HepG2 (cell line): Measurements from ENCODE around the gene U2AF1L4. TPM values are rescaled to one million over a fixed set of nuclear protein-coding genes. Genes with fewer than 3 reads are reported as not detected.

ENCODE experiments used
- FOXM1 ChIP-seq: sonication (generic); formaldehyde crosslinking; IDR thresholded peaks from 2 replicates; pipeline ENCODE4 v1.5.0; 2020; ENCODE audit warnings: missing genetic modification reagents
- HOXA5 ChIP-seq: sonication (generic); formaldehyde crosslinking; IDR thresholded peaks from 2 replicates; pipeline ENCODE4 v1.4.0; 2020; ENCODE audit warnings: missing genetic modification reagents
- NCOA2 ChIP-seq: sonication (generic); formaldehyde crosslinking; IDR thresholded peaks from 2 replicates; pipeline ENCODE4 v1.8.0; 2022; ENCODE audit warnings: inconsistent platforms
- NFE2 ChIP-seq: sonication (generic); formaldehyde crosslinking; IDR thresholded peaks from 2 replicates; pipeline ENCODE4 v1.4.0; 2020; ENCODE audit warnings: missing genetic modification reagents
- NFKB2 ChIP-seq: sonication (generic); formaldehyde crosslinking; IDR thresholded peaks from 2 replicates; pipeline ENCODE4 v1.4.0; 2020; ENCODE audit warnings: missing genetic modification reagents, borderline replicate concordance
- ONECUT2 ChIP-seq: sonication (generic); formaldehyde crosslinking; IDR thresholded peaks from 2 replicates; pipeline ENCODE4 v1.4.0; 2020; ENCODE audit warnings: missing genetic modification reagents
- SOX6 ChIP-seq, 2 experiments: fragments of 450-650 bp in 1 of 2; sonication (generic) in 1 of 2; formaldehyde crosslinking in 1 of 2; IDR thresholded peaks; 2 replicates each; pipeline versions ENCODE4 v1.4.0 to v1.6.1; 2017 to 2020; ENCODE audit warnings: antibody characterized with exemption in 1 of 2, mild to moderate bottlenecking in 1 of 2, missing genetic modification reagents in 1 of 2
- TCF7L2 ChIP-seq: IDR thresholded peaks from 2 replicates; pipeline ENCODE4 v1.6.1; 2011; ENCODE audit warnings: mild to moderate bottlenecking, low read depth, low read length, moderate library complexity
- ZKSCAN8 ChIP-seq: IDR thresholded peaks from 2 replicates; pipeline ENCODE4 v1.6.1; 2016; ENCODE audit warnings: borderline replicate concordance, missing genetic modification reagents, missing compliant biosample characterization
- ZNF263 ChIP-seq: sonication (generic); formaldehyde crosslinking; IDR thresholded peaks from 2 replicates; pipeline ENCODE4 v1.4.0; 2020; ENCODE audit warnings: missing genetic modification reagents
- ZNF619 ChIP-seq: sonication (generic); formaldehyde crosslinking; IDR thresholded peaks from 2 replicates; pipeline ENCODE4 v1.4.0; 2020; ENCODE audit warnings: mild to moderate bottlenecking, missing genetic modification reagents
- ZNF782 ChIP-seq: sonication (generic); formaldehyde crosslinking; IDR thresholded peaks from 2 replicates; pipeline ENCODE4 v1.4.0; 2020; ENCODE audit warnings: missing genetic modification reagents, mild to moderate bottlenecking, borderline replicate concordance
- ZNF891 ChIP-seq: sonication (generic); formaldehyde crosslinking; IDR thresholded peaks from 2 replicates; pipeline ENCODE4 v1.5.0; 2020; ENCODE audit warnings: mild to moderate bottlenecking, missing genetic modification reagents
- polyA plus RNA-seq, 8 experiments: library from polyadenylated mRNA; depleted of rRNA in 3 of 8; stranded (reverse) in 7 of 8; unstranded in 1 of 8; fragments of >200 nt; fragmentation: Illumina TruSeq in 4 of 8; extraction: Trizol in 4 of 8; gene quantifications; 2 replicates each; pipeline versions ENCODE4 v1.2.1 to v1.2.3, GENCODE V29; 2011 to 2016; ENCODE audit warnings: low read depth in 4 of 8, missing spikeins in 1 of 8, mixed read lengths in 1 of 8; ENCODE audit not compliant: insufficient read depth in 1 of 8
- total RNA-seq, 5 experiments: library from RNA; depleted of rRNA; stranded (reverse); fragments of >200 nt; fragmentation: Illumina TruSeq; extraction: Trizol; gene quantifications; 2 replicates each; pipeline ENCODE4 v1.2.3, GENCODE V29; 2016; ENCODE audit warnings: low read depth in 1 of 5
- TF ChIP-seq, protein P1 (sequence below): sonication (generic); formaldehyde crosslinking; IDR thresholded peaks from 2 replicates; pipeline ENCODE4 v1.9.0; 2021; ENCODE audit warnings: missing genetic modification reagents, borderline replicate concordance
- TF ChIP-seq, protein P2 (sequence below): sonication (generic); formaldehyde crosslinking; IDR thresholded peaks from 2 replicates; pipeline ENCODE4 v1.4.0; 2020; ENCODE audit warnings: missing genetic modification reagents
- TF ChIP-seq, protein P3 (sequence below): IDR thresholded peaks from 2 replicates; pipeline ENCODE4 v1.6.1; 2016
- TF ChIP-seq, protein P4 (sequence below): sonication (generic); formaldehyde crosslinking; IDR thresholded peaks from 2 replicates; pipeline ENCODE4 v1.8.1; 2022; ENCODE audit warnings: mild to moderate bottlenecking, missing genetic modification reagents
- TF ChIP-seq, protein P5 (sequence below), 2 experiments: IDR thresholded peaks; 2 replicates each; pipeline ENCODE4 v1.6.1; 2011 to 2012; ENCODE audit warnings: low read length in 2 of 2, borderline replicate concordance in 1 of 2, low read depth in 1 of 2, mild to moderate bottlenecking in 1 of 2, moderate library complexity in 1 of 2
- TF ChIP-seq, protein P6 (sequence below): sonication (generic); formaldehyde crosslinking; IDR thresholded peaks from 2 replicates; pipeline ENCODE4 v1.4.0; 2020; ENCODE audit warnings: missing genetic modification reagents
- TF ChIP-seq, protein P7 (sequence below): IDR thresholded peaks from 2 replicates; pipeline ENCODE4 v1.6.1; 2012; ENCODE audit warnings: inconsistent platforms

The U2AF1L4 gene
- total and polyA plus RNA-seq, 2 of the 13 experiments (the other 11 are each of a cell fraction or from before 2014, with no cell fraction given), result 7.9 to 15.4 TPM

DNA sequence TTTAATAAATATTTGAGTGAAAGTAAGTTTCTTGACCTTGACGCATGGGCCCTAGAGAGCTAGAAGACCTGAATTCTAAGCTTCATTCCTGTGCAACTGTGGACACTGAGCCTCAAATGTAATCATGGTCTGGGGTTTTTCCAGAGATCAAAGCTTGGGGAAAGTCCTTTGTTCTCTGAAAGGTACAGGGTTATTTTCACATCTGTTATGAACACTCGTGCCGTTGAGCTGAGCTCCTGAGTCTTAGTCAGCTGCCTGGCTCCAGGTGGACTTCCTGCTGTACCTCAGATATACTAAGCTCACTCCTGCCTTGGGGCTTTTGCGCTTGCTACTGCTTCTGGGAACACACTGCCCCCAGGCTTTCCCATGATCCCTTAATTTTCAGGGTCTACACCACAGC, 48.4 kb downstream of the U2AF1L4 start (continued):
- TF ChIP-seq, protein P1, sequence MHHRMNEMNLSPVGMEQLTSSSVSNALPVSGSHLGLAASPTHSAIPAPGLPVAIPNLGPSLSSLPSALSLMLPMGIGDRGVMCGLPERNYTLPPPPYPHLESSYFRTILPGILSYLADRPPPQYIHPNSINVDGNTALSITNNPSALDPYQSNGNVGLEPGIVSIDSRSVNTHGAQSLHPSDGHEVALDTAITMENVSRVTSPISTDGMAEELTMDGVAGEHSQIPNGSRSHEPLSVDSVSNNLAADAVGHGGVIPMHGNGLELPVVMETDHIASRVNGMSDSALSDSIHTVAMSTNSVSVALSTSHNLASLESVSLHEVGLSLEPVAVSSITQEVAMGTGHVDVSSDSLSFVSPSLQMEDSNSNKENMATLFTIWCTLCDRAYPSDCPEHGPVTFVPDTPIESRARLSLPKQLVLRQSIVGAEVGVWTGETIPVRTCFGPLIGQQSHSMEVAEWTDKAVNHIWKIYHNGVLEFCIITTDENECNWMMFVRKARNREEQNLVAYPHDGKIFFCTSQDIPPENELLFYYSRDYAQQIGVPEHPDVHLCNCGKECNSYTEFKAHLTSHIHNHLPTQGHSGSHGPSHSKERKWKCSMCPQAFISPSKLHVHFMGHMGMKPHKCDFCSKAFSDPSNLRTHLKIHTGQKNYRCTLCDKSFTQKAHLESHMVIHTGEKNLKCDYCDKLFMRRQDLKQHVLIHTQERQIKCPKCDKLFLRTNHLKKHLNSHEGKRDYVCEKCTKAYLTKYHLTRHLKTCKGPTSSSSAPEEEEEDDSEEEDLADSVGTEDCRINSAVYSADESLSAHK (CRISPR knock-in tag), result no peak
- TF ChIP-seq NFE2 (CRISPR knock-in tag) (no peak), ZNF619 (CRISPR knock-in tag) (0 out of 2 replicates have a peak, but pooled peaks have one; percentile 22), TCF7L2 (peak; percentile 18; the same call in 1 of the 2 replicates), ZKSCAN8 (CRISPR knock-in tag) (no peak), ONECUT2 (CRISPR knock-in tag) (no peak), ZNF891 (no peak), ZNF782 (CRISPR knock-in tag) (no peak), HOXA5 (CRISPR knock-in tag) (no peak), NFKB2 (no peak), SOX6 (IDR thresholded peaks at IDR 0.05) (no peak), SOX6 (CRISPR knock-in tag; IDR thresholded peaks at IDR 0.05) (peak; percentile 87), ZNF263 (CRISPR knock-in tag) (no peak), FOXM1 (CRISPR knock-in tag) (no peak), NCOA2 (peak; percentile 31; the same call in 1 of the 2 replicates)
- TF ChIP-seq, protein P2, sequence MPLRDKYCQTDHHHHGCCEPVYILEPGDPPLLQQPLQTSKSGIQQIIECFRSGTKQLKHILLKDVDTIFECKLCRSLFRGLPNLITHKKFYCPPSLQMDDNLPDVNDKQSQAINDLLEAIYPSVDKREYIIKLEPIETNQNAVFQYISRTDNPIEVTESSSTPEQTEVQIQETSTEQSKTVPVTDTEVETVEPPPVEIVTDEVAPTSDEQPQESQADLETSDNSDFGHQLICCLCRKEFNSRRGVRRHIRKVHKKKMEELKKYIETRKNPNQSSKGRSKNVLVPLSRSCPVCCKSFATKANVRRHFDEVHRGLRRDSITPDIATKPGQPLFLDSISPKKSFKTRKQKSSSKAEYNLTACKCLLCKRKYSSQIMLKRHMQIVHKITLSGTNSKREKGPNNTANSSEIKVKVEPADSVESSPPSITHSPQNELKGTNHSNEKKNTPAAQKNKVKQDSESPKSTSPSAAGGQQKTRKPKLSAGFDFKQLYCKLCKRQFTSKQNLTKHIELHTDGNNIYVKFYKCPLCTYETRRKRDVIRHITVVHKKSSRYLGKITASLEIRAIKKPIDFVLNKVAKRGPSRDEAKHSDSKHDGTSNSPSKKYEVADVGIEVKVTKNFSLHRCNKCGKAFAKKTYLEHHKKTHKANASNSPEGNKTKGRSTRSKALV, result no peak
- TF ChIP-seq, protein P3, sequence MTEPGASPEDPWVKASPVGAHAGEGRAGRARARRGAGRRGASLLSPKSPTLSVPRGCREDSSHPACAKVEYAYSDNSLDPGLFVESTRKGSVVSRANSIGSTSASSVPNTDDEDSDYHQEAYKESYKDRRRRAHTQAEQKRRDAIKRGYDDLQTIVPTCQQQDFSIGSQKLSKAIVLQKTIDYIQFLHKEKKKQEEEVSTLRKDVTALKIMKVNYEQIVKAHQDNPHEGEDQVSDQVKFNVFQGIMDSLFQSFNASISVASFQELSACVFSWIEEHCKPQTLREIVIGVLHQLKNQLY (CRISPR knock-in tag), result no peak
- TF ChIP-seq, protein P4, sequence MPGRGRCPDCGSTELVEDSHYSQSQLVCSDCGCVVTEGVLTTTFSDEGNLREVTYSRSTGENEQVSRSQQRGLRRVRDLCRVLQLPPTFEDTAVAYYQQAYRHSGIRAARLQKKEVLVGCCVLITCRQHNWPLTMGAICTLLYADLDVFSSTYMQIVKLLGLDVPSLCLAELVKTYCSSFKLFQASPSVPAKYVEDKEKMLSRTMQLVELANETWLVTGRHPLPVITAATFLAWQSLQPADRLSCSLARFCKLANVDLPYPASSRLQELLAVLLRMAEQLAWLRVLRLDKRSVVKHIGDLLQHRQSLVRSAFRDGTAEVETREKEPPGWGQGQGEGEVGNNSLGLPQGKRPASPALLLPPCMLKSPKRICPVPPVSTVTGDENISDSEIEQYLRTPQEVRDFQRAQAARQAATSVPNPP, result no peak
- TF ChIP-seq, protein P5, sequence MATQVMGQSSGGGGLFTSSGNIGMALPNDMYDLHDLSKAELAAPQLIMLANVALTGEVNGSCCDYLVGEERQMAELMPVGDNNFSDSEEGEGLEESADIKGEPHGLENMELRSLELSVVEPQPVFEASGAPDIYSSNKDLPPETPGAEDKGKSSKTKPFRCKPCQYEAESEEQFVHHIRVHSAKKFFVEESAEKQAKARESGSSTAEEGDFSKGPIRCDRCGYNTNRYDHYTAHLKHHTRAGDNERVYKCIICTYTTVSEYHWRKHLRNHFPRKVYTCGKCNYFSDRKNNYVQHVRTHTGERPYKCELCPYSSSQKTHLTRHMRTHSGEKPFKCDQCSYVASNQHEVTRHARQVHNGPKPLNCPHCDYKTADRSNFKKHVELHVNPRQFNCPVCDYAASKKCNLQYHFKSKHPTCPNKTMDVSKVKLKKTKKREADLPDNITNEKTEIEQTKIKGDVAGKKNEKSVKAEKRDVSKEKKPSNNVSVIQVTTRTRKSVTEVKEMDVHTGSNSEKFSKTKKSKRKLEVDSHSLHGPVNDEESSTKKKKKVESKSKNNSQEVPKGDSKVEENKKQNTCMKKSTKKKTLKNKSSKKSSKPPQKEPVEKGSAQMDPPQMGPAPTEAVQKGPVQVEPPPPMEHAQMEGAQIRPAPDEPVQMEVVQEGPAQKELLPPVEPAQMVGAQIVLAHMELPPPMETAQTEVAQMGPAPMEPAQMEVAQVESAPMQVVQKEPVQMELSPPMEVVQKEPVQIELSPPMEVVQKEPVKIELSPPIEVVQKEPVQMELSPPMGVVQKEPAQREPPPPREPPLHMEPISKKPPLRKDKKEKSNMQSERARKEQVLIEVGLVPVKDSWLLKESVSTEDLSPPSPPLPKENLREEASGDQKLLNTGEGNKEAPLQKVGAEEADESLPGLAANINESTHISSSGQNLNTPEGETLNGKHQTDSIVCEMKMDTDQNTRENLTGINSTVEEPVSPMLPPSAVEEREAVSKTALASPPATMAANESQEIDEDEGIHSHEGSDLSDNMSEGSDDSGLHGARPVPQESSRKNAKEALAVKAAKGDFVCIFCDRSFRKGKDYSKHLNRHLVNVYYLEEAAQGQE (IDR thresholded peaks at IDR 0.05; ENCODE audit: borderline replicate concordance in 1 of 2, low read depth in 1 of 2, low read length in 2 of 2), result no peak
- TF ChIP-seq, protein P6, sequence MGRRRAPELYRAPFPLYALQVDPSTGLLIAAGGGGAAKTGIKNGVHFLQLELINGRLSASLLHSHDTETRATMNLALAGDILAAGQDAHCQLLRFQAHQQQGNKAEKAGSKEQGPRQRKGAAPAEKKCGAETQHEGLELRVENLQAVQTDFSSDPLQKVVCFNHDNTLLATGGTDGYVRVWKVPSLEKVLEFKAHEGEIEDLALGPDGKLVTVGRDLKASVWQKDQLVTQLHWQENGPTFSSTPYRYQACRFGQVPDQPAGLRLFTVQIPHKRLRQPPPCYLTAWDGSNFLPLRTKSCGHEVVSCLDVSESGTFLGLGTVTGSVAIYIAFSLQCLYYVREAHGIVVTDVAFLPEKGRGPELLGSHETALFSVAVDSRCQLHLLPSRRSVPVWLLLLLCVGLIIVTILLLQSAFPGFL (CRISPR knock-in tag), result no peak
- TF ChIP-seq, protein P7, sequence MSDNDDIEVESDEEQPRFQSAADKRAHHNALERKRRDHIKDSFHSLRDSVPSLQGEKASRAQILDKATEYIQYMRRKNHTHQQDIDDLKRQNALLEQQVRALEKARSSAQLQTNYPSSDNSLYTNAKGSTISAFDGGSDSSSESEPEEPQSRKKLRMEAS, result no peak
